GM19463 (cell line): ENCODE data around the gene LRRK1.

Source experiments
- ATAC-seq: cut with Tn5 transposase; IDR thresholded peaks from one replicate; pipeline ENCODE4 v1.9.1; 2021; ENCODE audit warnings: mild to moderate bottlenecking, moderate library complexity; ENCODE audit not compliant: unreplicated experiment

The LRRK1 gene

DNA sequence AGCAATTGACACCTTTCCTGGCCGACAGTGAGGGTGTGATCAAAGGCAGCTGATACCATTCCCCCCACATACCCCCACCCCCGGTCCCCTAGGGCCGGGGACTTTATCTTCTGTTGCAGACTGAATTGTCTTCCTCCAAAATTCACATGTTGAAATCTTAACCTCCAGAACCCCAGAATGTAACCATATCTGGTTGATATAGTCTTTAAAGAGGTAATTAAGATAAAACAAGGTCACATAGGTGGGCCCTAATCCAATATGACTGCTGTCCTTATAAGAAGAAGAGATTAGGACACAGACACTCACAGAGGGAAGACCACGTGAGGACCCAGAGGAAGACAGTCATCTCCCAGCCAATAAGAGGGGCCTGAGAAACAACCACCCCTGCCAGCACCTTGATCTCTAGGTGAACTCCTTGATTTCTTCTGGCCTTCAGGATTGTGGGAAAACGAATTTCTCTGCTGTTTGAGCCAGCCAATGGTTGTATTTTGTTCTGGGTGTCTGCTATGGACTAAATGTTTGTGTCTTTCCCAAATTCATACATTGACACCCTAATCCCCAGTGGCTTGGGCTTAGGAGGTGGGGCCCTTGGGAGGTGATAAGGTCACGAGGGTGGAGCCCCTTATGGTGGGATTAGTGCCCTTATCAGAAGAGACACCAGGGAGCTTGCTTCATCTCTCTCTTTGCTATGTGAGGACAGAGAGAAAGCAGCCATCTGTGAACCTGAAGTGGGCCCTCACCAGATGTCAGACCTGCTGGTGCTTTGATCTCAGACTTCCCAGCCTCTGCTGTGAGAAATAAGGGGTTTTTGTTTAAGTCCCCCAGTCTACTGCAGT is 188.7 kb downstream of the LRRK1 start:
- no peak for ATAC-seq

DNA sequence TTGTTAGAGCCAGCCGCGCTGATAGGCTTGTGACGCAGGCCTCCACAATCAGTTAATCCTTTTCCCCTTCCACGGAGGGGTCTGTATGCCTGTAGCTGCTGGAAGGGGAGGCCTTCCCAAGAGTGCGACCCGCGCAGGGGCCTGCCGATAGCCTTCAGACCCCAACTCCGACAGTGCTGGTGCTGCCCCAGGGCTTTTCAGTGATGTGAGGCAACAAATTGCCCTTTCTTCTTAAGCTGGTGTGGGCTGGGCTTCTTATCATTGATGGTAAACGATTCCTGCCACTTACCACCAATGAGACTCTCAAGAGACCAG is 189.3 kb downstream of the LRRK1 start:
- no peak for ATAC-seq

DNA sequence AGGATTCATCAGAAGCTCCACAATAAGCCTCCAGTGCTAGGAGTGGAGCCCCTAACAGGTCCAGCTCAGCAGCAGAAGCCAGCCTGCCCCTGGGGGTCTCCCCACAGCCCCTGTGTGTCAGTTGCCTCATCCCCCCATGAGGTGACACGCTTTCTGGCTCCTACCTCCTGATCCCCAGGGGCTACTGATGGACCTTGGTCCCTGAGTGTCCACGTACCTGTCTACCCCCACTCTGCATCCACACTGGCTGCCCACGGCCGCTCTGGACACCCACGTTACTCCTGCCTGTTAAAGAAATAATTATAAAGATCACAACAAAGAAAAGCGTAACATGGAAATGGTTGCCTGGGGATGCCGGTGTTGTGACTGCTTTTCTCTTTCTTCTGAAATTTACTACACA is 189.6 kb downstream of the LRRK1 start:
- no peak for ATAC-seq

DNA sequence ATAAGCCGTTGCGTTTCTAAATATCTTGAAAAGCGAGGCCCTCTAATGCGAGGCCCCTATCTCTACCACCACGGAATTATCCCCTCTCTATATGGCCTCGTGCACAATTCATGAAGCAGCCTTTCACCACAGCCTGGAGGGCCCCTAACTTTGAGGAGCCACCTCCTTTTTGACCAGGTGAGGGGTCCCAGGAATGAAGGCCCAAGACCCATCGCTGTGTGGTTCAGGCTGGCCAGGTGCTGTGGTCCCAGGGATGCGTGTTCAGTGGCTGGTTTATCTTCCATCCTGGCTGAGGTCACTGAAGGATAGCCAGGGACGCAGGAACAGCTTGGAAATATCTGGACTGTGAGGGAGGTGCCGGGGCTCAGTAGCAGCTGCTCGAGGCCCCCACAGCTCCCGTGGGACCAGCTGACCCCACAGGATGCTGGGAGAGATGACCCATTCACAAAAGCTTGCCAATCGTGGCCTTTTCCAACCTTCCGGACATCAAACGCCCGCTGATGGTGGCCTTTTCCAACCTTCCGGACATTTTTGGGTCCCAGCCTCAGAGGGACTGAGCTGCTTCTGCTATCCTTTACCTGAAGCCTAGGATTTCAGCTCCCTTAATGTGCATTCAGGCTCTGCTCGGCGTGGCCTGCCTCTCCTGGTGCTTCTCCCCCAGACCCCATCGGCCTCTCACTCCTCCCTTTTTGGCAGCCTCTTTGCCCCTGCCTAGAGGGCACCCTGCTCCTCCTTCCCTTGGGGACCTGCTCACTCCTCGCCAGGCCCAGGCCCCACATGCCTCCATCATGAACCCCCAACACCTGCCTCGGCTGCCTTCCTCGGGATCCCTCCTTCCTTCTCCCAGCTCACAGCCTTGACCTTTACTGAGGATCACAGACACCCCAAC is 191.8 kb downstream of the LRRK1 start:
- ATAC-seq, result no peak

DNA sequence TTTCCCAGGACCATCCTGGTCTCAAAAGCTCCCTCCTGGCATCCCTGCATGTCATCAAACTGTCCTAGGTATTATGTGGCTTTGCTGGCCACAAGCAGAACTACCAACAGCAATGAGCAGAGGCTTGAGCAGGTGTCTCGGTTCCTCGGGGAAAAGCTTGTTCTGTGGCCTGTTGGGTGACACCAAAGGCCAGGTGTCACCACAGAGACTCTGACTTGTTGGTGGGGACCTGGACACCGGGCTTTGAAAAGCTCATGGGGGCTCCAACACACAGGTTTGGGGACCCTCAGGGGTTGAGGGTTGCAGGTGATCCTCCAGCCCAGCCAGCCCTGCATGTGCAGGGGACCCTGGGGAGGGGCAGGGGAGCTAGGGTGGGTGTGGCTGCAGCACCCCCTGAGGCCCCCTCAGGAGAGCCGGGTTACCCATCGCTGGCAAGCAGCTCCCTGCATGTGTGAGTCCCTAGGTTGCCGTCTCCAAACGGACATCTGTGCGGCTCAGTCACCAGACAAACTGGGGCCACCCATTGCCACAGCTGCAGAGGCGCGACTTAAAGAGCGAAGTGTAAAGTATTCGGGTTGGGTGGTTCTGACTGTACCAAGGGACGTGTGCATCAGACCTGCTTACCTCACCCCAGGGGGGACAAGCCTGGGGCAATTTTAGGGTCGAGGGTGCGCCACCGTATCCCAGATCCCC is 192.6 kb downstream of the LRRK1 start:
- ATAC-seq, result no peak

DNA sequence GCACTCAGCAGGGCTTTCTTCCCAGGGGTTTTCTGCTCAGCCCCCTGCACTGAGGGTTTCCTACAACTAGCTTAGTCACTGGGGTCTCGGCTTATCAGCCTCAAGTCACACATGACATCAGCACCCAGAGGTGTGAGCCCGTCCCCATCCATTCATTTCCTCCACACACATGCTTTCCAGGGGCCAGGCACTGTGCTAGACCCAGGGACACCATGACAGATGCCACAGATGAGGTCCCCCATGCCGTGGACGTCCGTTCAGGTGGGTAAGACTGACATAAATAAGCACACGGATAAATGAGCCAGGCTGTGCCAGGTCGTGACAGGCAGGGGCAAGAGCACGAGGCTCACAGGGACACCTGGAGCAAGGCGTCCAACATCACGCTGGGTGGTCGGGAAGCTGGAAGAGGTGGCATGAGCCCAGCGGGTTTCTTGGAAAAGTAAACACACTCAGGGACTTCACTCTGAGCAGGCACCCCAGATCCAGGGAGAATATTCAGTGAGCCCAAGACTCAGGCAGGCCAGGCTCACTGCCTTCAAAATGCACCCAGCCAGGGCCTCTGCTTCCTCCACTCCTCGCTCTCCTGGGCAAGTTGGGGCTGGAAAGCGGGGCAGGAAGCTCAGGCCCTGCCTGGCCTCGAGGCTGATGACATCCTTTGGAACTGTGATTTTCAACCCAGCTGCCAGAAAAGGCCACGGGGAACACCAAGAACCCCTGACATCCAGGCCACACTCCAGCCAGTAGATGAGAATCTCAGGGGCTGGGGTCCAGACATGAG is 193.4 kb downstream of the LRRK1 start:
- no peak for ATAC-seq

DNA sequence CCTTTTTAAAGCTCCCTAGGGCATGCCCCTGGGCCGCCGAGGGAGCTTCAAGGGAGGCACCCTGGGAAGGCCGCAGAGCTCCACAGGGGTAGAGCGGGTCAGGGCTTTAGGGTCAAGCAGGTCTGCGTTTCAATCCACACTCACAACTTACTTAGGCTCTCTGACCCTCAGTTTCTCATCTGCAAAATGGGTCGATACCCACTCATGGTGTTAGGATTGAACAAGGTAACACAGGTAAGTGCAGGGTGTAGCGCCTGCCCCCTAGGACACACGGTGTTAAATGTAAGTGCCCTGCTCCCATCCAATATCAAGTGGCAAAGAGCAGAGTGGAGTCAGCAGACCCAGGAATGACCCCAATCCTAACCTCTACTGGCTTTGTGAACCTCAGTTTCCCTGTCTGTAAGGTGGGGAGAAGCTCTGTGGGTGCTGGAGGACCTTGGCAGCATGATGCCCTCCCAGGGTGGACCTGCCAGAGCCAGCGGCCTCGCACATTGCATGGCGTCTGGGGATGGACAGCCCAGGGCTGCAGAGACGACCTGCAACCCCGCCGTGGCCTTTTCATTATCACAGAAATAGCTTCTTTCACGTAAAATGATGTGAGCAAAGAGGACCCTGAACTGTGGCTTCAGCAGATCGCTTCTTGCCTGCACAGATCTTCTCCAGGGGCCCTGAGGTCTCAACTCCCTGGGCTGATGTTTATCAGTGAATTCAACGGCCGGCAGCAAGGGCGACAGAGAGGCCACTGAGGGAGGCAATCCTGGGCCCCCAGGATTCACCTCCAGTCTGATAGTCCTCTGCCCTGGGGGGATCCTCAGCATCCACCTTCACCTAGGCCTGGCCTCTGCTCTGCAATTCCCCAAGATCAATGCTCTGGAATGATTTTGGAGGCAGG is 194.2 kb downstream of the LRRK1 start:
- ATAC-seq, result no peak

DNA sequence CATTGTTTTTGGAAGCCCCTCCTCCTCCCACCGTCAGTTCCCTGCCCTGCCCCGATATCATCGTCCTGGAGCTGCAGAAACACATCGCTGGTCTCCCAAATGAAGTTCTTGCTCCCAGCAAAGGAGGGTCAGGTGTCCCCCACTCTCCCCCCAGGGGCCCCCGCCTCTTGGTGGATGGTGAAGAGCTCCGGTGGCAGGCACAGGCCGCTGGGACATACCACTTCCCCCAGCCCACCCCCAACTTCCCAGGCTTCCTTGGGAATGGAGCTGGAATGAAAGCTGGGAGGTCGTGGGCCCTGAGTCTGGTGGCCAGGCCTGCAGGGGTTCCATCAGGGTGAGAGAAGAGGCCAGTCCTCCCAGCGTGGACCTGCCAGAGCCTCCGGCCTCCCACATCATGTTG is 195.0 kb downstream of the LRRK1 start:
- no peak for ATAC-seq

DNA sequence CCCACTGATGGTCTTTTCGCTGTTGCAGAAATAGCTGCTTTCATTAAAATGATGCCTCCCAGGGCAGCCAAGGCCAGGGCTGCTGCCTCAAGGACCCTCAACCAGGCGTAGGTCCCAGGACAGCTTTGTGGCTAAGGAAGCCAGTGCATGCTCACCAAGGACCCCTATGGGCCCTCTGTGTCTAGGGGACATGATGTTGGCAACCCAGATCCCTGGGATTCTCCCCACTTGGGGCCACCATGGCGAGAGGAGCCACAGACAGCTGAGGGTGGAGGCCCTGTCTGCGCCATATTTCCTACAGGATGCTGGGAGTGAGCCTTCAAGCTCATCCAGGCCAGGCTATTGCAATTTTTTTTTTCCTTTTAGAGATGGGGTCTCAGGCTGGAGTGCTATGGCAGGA is 195.5 kb downstream of the LRRK1 start:
- no peak for ATAC-seq

DNA sequence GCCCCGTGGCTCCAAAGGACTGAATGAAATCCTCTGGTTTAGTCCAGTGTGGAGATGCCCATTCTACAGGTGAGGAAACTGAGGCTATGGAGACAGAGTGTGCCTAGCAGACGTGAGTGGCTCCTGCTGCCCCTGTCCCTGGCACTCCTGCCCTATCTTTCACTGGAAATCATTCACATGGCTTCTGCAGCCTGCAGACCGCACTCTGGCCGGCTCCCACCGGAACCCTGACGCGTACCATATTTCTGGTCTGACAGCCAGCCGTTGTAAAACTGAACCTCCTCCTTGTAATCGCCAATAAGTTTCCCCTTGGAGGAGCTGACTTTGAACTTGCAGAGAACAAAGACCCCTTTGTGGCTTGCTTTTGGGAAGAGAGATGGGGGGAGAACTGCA is 196.2 kb downstream of the LRRK1 start:
- no peak for ATAC-seq

DNA sequence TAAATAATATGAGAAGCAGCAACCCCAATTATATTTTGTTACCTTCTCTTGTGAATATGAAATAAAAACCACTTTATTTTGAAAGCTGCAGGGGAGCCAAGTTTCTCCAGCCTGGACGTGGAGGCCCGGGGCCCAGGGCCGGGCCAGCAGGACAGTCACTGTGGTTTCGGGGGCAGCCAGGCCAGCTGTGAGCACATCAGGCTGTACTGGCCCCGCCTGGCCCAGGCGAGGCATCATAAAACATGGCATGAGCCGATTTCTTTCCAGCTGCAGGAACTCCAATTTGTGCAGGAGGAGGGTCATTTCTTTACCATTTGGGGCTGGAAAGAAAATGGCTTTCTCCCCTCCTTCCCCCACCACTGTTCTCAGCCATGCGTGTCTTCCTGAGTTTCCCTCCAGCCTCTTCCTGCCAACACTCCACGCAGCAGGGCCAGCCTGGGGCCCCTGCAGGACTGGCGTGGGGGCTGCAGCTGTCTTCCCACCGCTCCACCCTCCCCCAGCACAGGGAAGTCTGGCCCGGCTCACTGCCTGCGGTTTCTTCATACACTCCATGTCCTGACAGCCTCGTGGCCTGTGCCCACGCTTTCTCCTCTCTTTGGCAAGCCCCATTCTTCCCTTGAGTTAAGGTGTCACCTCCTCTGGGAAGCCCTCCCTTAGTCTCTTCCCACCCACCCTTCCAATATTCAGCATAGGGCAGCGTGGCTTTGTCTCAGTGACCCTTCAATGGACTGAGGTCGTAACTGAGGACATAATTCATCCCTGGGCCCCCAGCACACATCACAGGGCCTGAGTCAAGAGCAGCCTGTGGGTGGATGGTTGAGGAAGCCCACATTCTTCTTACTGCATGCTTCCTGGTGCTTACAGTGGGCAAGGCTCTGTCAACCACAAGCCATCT is 196.9 kb downstream of the LRRK1 start:
- ATAC-seq, result no peak

DNA sequence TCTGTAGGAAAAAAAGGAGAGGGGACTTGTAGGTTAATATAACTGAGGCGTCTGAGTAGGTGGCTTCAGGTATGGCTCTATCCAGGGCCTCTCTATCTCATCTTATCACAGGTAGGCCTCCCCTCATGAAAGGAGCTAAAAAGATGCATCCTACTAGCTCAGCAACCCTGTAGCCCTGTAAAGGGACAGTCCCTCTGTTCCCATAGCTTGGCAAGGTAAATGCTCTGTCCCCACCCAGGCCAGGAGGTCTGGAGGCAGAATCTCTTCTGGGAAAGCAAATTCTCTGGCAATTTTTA is 197.5 kb downstream of the LRRK1 start:
- no peak for ATAC-seq

DNA sequence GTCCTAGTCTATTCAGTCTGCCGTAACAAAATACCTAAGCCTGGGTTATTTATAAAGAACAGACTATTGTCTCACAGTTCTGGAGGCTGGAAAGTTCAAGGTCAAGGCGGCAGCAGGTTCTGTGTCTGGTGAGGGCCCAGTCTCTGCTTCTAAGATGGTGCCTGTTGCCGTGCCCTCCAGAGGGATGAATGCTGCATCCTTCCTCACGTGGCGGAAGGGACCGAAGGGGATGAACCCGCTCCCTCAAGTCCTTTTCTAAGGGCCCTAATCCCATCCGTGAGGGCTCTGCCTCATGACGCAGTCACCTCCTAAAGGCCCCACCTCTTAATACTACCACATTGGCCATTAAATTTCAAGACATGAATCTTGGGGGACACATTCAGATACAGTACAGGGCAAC is 199.0 kb downstream of the LRRK1 start:
- ATAC-seq, result no peak

DNA sequence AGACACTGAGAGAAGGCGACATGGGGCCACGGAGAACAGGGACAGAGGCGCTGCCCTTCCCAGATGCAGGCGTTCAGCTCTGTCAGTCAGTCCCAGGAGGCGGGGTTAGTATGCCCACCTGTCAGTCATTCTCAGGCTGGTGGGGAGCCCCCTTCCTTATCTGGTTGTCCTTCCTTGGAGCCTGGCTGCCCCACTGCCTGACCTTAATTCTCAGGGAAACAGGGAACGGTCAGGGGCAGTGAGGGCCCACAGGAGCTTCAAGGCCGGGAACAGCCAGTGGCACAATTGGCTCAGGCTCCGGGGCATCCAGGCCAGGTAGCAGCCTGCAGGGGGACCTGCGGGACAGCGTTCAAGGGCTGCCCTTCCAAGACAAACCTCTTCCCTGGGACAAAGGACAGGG is 199.5 kb downstream of the LRRK1 start:
- ATAC-seq, result no peak

DNA sequence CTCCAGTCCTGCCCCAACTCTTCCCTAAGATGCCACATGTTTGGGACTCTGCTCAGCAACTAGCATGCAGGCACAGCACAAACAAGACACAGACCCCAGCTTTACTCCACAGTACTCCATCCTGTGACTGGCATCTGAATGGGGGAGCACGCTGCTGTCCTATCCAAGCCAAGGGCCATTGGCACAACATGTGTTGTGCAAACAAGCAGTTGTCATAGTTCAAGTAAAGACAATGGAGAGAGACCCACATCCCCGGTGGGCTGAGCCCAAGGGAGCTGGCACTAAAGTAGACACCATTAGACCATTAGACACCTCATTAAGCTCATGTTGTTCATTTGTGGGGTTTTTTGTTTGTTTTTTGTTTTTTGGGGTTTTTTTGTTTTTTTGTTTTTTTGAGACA is 200.0 kb downstream of the LRRK1 start:
- ATAC-seq, result no peak
